Lung (tissue), 12 donors: ENCODE measurements around the gene IL16. TPM values are rescaled to one million over a fixed set of nuclear protein-coding genes. Genes with fewer than 3 reads are reported as not detected.

Experiments
- ATAC-seq: fragments of 200-7000 bp; cut with Tn5 transposase; one replicate; pipeline ENCODE4 v1.9.1; 2020; ENCODE audit warnings: moderate number of reproducible peaks; ENCODE audit not compliant: insufficient read depth, low FRiP score
- DNase-seq, 3 donors: peaks; one replicate each; pipeline ENCODE4 v3.0.0-alpha.2; 2013 to 2017
- H3K27ac ChIP-seq, 2 donors: one replicate each; pipeline ENCODE4 v1.5.1; 2013; ENCODE audit warnings: mild to moderate bottlenecking in 2 of 2, moderate library complexity in 2 of 2, control low read depth in 1 of 2, inconsistent platforms in 1 of 2, low read depth in 1 of 2, low read length in 1 of 2
- H3K27me3 ChIP-seq, 3 donors: one replicate each; pipeline ENCODE4 v1.5.1; 2013; ENCODE audit warnings: low read length in 2 of 3; ENCODE audit not compliant: control insufficient read depth in 3 of 3, insufficient read depth in 3 of 3
- H3K36me3 ChIP-seq, 4 donors: one replicate each; pipeline ENCODE4 v1.5.1; 2013; ENCODE audit warnings: low read length in 4 of 4, mild to moderate bottlenecking in 1 of 4, moderate library complexity in 1 of 4; ENCODE audit not compliant: control insufficient read depth in 4 of 4, insufficient read depth in 4 of 4
- H3K4me1 ChIP-seq, 5 donors: one replicate each; pipeline ENCODE4 v1.5.1; 2013; ENCODE audit warnings: low read length in 5 of 5, mild to moderate bottlenecking in 2 of 5, moderate library complexity in 1 of 5; ENCODE audit not compliant: control insufficient read depth in 5 of 5, insufficient read depth in 5 of 5
- H3K4me3 ChIP-seq: one replicate; pipeline ENCODE4 v1.5.1; 2013; ENCODE audit warnings: mild to moderate bottlenecking, control low read depth, moderate library complexity
- H3K9ac ChIP-seq, 2 donors: one replicate each; pipeline ENCODE4 v1.5.1; 2013; ENCODE audit warnings: low read length in 2 of 2, control low read depth in 1 of 2; ENCODE audit not compliant: insufficient read depth in 1 of 2
- H3K9me3 ChIP-seq, 4 donors: one replicate each; pipeline ENCODE4 v1.5.1; 2013; ENCODE audit warnings: low read length in 3 of 4, mild to moderate bottlenecking in 1 of 4, moderate library complexity in 1 of 4; ENCODE audit not compliant: control insufficient read depth in 4 of 4, insufficient read depth in 3 of 4
- WGBS, 2 donors: extraction: QIAGEN DNeasy Blood & Tissue Kit; methylation state at CpG; one replicate each; pipeline ENCODE4 v1.1.7; 2013; 5-methylcytosine and 5-hydroxymethylcytosine counted together
- polyA plus RNA-seq, 2 donors: library from polyadenylated mRNA; stranded (reverse); fragments of 200-250 nt; gene quantifications; one replicate each; pipeline ENCODE4 v1.2.1, GENCODE V29; 2013
- total RNA-seq, 2 donors: library from RNA; depleted of rRNA in 1 of 2; stranded (reverse); fragments of >200 nt in 1 of 2; gene quantifications; one replicate each; pipeline ENCODE4 v1.2.1, GENCODE V29; 2014 to 2021
- TF ChIP-seq, protein P1 (sequence below): IDR thresholded peaks from 2 replicates; pipeline ENCODE4 v1.5.1; 2012; ENCODE audit warnings: mild to moderate bottlenecking; ENCODE audit errors: control extremely low read depth, extremely low read depth
- donor health status: control.
- donor health status: control.
- donor health status: Bipolar disorder and iron deficiency.
- donor health status: healthy.
- donor health status: DM: yes; HTN: yes; CAD: no.

IL16 gene
- total and polyA plus RNA-seq, 4 donors: 18.8 to 45.4 (median 24.4) TPM

DNA sequence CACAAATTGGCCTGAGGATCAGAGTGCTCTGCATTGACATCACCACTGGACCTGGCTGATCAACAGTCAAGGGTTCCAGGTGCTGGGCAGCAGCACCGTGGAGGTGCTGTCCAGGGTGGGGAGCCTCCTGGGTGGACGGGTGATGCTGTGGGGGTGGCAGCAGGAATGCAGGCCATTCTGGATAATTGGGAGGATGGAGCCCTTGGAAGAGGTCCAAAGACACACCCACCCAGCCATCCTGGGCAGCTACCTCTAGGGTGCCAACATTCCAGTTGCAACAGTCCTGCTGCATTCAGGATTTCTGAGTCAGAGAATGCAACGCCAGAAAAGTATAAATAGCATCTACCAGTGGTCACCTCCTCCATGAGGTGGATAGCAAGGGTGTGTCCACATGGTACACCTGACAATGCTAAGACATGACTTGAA is 100.5 kb downstream of the IL16 start:
- no peak overlapping the region for H3K4me3 ChIP-seq
- no peaks in the 10 kb centered on the region for H3K27me3 ChIP-seq
- ATAC-seq: no peak
- no peaks in the 10 kb centered on the region for H3K9me3 ChIP-seq
- H3K27ac ChIP-seq: peak overlapping the region in 1 of 2 donors; percentile 82
- DNase-seq: peak in 1 of 3 donors; percentile 10
- WGBS, 2 donors: 15 to 28% methylated on average over 3 of the region's 3 CpGs
- H3K4me1 ChIP-seq: peaks cover 0 to 19% (median 0%) of the 10 kb centered on the region in 5 donors
- H3K36me3 ChIP-seq: peaks cover 0 to 20% (median 3%) of the 10 kb centered on the region in 4 donors
- TF ChIP-seq, protein P1, sequence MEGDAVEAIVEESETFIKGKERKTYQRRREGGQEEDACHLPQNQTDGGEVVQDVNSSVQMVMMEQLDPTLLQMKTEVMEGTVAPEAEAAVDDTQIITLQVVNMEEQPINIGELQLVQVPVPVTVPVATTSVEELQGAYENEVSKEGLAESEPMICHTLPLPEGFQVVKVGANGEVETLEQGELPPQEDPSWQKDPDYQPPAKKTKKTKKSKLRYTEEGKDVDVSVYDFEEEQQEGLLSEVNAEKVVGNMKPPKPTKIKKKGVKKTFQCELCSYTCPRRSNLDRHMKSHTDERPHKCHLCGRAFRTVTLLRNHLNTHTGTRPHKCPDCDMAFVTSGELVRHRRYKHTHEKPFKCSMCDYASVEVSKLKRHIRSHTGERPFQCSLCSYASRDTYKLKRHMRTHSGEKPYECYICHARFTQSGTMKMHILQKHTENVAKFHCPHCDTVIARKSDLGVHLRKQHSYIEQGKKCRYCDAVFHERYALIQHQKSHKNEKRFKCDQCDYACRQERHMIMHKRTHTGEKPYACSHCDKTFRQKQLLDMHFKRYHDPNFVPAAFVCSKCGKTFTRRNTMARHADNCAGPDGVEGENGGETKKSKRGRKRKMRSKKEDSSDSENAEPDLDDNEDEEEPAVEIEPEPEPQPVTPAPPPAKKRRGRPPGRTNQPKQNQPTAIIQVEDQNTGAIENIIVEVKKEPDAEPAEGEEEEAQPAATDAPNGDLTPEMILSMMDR: no peak
- H3K9ac ChIP-seq: no peak overlapping the region

DNA sequence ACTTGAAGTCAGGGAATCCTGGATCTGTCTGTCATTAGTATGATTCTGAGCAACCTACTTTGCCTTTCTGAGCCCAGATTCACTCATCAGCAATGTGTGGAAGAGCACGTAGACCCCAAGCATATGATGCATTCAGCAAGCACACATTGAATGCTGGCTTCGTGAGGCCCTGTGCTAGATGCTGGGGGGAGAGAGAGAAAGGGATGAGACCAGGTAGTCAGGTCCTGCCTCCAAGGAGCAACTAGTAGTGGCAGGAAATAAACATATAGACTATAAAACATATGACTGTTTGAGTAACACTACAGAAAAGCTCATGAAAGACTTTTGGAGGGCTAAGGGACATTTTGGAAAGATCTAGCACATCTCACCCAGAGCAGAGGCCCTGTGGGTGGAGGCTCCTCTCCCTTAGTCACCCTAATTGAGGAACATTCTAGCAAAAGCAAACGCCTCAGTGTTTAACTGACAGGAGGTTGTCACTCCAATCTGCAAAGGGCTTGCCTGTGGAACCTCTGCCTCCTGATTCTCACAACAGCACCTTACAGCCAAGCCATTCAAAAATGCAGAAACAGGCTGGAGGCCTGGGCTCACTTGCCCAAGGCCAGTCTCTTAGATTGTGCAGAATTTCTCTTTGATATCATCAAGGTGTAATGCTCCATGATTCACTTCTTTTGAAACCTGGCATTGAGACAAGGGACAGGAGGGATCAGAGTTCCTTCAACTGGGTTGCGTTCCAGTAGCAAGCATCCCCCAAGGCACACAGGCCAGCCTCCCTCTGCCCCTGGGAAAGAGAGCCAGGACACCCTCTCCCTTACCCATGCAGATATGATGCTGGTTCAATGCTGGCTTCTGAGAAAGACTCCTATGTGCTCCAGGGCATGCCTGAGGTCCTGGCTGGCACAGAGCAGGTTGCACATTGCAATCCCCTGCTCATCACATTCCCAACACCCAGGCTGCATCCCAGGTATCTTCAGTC is 101.2 kb downstream of the IL16 start:
- Histone ChIP-seq H3K27ac (peak overlapping the region in 1 of 2 donors; percentile 82), H3K36me3 (peaks cover 0 to 21% (median 3%) of the 10 kb centered on the region in 4 donors), H3K27me3 (no peaks in the 10 kb centered on the region), H3K9ac (no peak overlapping the region), H3K9me3 (no peaks in the 10 kb centered on the region), H3K4me3 (no peak overlapping the region), H3K4me1 (peaks cover 0 to 21% (median 0%) of the 10 kb centered on the region in 5 donors)
- WGBS, 2 donors: 40 to 68% methylated on average over 4 of the region's 4 CpGs
- TF ChIP-seq, protein P1: no peak
- DNase-seq (no peak), ATAC-seq (no peak)

DNA sequence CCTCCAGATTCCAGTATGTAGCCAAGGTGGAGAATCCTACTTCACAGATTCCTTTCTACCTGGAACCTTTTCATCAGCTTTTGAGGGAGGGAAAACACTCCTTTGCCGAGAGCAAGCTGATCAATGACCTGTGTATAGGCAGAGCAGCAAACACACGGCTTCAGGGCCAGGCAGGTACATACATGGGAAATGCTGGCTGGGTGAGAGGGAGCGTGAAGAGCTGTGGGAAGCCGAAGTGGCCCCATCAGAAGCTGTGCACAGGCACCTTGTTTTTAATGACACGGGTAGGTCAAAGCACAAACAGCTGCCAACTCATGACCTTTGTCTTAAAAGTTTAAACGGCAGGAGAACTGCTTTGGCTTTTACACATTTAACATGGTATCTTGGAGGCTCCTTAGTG is 101.9 kb downstream of the IL16 start:
- Histone ChIP-seq H3K27ac (peak overlapping the region in 1 of 2 donors; percentile 33), H3K4me3 (no peak overlapping the region), H3K27me3 (no peaks in the 10 kb centered on the region), H3K9ac (no peak overlapping the region), H3K9me3 (no peaks in the 10 kb centered on the region), H3K4me1 (peaks cover 0 to 24% (median 0%) of the 10 kb centered on the region in 5 donors), H3K36me3 (peaks cover 0 to 24% (median 3%) of the 10 kb centered on the region in 4 donors)
- WGBS, 2 donors: 29 to 56% methylated on average over 6 of the region's 6 CpGs
- TF ChIP-seq, protein P1: no peak
- ATAC-seq (no peak), DNase-seq (no peak)
